CD1c-positive myeloid dendritic cell (primary cell): Measurements from ENCODE around the gene SPINT4.

Source experiments
- DNase-seq: peaks from one replicate; pipeline ENCODE4 v3.0.0-alpha.2; 2016; ENCODE audit errors: extremely low spot score

The SPINT4 gene

DNA sequence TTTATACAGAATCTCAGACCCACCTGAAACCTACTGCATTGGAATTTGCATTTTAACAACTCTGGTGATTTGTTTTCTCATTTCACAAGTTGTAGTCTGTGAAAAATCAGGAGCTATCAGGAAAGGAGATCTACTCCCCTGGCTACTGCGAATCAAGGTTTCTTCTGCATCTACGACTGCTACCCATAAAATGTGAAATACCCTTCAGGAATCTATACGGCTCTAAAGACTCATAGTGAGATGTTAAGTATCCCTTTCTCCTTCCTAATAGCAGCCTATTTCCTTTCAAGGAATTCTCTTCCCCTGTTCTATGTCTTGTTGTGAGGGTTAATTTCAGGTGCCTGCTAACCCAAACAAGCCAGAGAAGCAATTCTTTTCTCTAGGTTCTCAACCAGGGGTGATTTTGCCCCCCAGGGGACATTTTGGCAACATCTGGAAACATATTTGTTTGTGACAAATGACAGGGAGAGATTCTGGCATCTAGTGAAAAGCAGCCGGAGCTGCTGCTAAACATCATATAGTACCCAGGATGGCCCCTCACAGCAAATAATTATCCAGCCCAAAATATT lies 43.2 kb downstream of the SPINT4 start:
- no peak for DNase-seq

DNA sequence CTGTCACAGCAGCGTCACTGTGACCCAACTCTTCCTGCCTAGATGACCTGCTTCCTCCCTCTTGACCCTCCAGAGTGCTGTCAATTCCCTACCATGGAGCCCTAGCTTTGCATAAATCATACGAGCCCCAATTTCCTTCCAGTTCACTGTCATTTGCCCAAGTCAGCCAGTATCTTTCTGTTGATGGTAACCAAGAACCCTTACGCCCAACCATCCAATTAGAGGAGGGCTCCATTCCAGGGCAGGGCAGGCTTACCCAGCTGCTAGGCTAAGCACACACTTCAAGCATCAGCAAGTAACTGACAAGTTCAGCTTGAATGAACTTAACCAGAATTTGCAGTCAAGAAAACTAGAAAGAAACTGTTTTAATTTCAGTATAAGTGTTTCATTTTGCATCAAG lies 43.8 kb downstream of the SPINT4 start:
- no peak for DNase-seq

DNA sequence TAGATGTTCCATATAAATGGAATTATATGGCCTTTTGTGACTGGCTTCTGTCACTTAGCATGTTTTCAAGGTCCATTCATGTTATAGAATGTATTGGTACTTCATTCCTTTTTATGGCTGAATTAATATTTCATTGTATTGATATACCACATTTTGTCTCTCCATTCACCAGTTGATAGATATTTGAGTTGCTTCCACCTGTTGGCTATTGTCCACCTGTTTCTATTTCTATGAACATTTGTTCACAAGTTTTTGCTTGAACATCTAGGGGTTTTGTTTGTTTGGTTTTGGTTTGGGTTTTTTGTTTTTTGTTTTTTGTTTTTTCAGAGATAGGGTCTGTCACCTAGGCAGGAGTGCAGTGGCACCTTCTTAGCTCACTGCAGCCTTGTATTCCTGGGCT lies 46.3 kb downstream of the SPINT4 start:
- no peak for DNase-seq

DNA sequence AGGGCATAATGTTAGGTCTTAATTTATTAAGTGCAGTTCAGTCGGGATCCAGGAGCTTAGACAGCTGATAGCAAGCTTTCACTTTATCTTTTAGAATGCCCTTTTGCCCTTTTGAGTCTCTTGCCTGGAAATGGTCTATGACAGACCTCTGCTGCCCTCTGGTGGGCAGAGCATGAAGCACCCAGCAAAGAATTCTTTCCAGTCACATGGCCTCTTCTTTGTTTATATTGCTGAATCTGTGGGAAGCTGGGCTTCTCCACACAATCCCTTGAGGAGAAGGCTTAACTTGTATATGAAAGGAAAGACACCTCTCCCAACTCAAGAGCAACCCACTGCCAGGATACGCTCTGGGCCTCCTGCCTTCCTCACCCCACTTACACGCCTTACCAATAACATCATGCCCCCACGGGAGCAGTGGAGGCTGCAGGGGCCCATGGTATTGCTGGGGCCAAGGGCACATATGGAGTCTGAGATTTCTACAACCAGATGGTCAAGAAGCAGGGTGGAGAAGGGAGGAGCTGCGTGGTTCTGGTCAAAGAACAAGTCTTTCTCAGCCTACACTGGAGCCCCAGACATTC lies 49.1 kb downstream of the SPINT4 start:
- peak; percentile 89 for DNase-seq

DNA sequence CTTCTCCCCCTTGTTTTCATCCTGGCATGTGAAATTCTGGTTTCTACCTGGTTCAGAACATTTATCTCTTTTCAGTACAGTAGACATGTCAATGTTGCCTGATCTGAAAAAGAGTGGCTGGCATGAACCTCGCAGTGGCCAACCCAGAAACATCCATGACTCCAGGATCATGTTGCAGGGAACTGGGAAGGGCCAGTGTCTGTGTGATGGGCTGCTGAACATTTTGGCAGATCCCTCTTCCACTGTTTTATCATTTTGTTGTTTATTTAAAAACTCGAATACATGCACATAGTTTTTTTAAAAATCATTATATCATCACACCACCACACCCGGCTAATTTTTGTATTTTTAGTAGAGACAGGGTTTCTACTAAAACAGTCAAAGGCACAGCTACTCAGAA lies 50.5 kb downstream of the SPINT4 start:
- no peak for DNase-seq

DNA sequence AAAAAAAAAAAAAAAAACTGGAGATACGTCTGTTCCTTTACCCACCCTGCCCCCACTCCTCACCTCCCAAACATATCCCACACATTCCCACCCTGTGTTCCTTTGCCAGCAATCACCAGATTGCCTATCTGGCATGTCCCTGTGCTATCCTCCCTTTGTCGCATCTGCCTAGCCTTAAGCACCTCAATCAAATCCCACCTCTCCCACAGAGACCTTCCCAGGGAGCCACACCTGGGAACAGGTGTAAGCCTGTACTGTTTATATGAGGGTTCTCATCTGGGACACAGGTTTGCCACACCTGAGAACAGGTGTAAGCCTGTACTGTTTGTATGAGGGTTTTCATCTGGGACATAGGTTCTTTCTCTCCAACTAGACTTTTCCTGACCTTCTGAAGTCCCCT lies 52.8 kb downstream of the SPINT4 start:
- no peak for DNase-seq

DNA sequence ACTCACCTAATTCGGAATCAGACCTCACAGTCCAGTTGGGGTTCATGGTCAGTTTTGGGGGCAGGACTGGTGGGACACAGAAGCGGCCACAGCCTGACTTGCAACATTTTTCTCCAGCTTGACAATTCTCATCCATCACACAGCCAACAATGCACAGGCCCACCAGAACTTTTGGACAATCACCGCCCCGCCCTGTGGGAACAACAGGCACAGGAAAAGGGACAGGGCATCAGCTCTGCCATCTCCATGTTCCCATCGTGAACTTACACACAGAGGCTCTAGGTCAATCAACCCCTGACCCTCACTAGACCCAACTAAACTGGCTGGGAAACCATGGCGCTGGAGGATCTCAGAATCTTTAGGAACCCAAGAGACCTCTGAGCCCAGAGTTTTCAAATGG lies 53.3 kb downstream of the SPINT4 start:
- DNase-seq, result no peak
